Anterior cingulate cortex (tissue), 58 donors: ENCODE data around the gene GPR137C.
A peak's percentile ranks its signal among the peaks of the same experiment; 100 is the strongest.

ENCODE experiments used
- DNase-seq, 58 donors: peaks; one replicate each; lab custom pipeline; 2025; lab: John Stamatoyannopoulos, UW

GPR137C gene

DNA sequence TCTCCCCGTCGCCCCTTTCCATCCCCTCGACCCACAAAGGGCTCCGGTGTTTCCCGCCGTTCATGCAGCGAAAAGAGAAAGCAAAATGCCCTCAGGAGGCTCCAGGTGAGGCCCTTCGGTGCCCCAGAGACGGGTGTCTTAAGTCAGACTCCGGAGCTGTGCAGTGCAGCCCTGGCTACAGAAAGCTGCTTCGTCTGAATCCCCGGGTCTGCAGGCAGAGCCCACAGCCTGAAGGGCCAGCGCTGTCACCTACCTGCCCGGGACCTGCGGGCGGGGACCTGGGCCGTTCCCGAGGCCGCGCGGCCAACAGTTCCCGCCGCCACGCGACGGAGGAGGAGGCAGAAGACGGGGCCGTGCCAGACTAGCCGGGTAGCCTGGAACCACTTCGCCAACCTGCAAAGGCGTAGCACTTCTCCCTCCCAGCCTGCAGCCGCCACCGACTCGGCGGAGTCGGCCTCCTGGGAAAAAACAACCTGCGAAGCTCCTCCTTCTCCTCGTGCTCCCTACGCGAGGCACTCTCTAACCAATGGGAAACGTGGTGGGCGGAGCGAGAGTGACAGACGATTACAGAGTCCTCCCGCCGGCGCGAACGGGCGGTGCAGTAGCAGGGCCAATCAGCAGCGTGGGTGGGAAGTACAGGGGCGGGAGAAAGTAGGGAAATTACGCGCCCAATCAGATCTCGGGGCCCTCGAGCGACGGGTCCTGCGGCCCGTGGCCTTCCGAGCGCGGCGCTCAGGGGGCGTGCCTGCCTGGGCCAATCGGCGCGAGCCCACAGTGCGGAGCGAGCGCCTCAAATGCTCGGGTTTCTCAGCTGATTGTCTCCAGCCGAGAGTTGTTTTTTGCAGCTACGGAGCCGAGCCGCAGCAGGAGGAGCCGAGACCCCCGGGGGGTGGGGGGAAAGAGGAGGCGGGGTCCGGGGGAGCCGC is at the start of gene GPR137C, which contains the start of gene TXNDC16:
Gene GPR137C (plus strand): TSS at position 774 of the 926 bp plus-strand sequence. CDS start 312 bp downstream, outside the sequence.
Gene TXNDC16 (minus strand): TSS at position 443 of the 926 bp plus-strand sequence. CDS start 8,948 bp downstream, outside the sequence.
- peak; percentile 92 to 100 (median 100) for DNase-seq

GRCh38 chr14:52513249-52513648 is 39.4 kb upstream of the GPR137C start:
- DNase-seq = no peak

DNA sequence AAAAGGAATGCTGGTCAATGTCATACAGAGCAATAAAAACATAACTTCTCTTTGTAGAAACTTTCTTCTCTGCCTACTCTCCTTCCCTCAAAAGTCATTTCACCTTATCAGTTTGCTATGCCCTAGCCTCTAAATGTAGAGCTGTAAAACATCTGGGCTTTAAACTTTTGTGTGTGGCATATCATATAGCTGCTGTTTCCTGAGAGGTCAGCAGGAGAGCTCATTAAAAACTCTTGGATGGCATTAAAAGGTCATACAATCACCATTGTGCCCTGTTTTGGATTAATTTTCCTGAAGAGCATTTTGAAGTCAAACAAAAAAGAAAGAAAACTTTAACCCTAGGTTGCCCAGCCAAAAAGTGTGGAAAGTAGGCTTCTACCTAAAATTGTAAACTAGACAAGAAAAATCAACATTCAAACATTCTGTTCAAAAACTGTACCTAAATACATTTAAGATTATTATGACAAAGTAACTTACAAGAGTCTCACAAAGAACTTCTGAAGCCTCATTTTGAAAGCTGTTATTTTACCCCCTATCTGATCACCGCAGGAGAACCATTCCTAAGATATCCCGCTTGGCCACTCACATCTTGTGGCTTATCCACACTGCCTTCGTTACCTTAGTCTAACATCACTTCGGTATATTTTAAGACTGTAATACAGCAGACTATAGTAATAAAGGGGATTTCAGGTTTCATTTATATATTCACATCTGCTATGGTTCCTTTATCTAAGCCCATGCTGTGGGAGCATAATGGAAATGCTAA is 38.4 kb upstream of the GPR137C start:
- DNase-seq = no peak

GRCh38 chr14:52522033-52522432 is 30.6 kb upstream of the GPR137C start:
- no peak for DNase-seq

GRCh38 chr14:52522581-52523345 is 29.9 kb upstream of the GPR137C start:
- no peak for DNase-seq

GRCh38 chr14:52527052-52527451 is 25.6 kb upstream of the GPR137C start:
- DNase-seq = no peak

DNA sequence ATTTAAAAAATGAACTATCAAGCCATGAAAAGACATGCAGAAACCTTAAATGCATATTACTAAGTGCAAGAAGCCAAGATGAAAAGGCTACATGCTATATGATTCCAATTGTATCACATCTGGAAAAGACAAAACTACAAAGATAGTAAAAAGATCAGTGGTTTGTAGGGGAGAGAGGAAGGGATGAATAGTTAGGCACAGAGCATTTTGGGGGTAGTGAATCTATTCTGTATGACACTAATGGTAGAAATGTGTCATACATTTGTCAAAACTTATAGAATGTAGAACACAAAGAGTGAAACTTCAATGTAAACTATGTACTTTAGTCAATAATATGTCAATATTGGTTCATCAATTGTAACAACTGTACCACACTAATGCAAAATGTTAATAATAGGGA is 21.2 kb upstream of the GPR137C start:
- DNase-seq = no peak

DNA sequence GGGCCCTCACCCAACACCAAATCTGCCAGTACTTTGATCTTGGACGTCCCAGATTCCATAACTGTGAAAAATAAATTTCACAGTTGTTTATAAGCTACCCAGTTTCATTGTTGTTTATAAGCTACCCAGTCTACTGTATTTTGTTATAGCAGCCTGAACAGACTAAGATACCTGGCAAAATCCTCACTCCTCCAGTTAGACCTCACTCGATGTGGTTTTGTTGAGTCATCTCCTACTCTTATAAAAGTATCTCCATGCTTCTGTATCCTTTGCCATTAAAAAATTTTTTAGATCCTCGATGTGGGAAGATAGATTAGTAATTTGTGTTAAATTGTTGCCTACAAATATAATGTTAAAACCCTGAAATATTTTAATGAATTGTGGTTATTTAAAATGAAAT is 16.4 kb upstream of the GPR137C start:
- no peak for DNase-seq

DNA sequence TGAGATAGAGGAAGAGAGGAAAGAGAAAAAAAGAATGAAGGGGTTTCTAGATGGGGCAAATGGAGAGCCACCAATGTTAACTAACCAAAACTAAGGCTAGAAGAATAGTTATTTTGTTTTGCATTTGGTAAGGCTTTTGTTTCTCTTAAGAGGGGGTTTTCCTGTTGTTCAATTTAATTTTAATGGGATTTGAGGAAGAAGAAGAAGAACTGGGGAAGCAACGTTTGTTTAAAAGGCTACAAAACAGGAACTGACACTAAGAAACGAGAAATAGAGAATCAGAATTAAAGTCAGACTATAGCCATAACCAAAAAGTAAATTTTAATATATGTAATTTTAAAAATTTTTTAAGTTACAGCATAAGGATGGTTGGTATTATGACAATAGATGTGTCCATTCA is 14.0 kb upstream of the GPR137C start:
- no peak for DNase-seq

- no peak for DNase-seq
Observed at GRCh38 chr14:52545584-52546317, 6.9 kb upstream of the GPR137C start.

DNA sequence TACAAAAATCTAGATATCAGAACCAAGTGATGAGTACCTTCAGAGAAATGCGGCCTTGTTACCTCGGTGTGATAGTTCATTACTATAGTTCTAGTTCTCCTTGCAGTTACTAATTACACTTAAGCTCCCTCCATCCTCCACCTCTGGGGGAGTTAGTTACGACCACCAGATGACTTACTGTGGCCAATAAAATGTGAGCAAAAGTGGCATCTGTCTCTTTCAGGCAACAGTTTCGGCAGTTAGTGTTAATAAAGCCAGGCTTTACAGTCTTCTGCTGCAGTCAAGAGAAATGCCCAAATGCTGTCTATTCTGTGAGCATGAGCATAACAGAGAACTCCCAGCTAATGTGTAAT is 6.3 kb upstream of the GPR137C start:
- DNase-seq = no peak

DNA sequence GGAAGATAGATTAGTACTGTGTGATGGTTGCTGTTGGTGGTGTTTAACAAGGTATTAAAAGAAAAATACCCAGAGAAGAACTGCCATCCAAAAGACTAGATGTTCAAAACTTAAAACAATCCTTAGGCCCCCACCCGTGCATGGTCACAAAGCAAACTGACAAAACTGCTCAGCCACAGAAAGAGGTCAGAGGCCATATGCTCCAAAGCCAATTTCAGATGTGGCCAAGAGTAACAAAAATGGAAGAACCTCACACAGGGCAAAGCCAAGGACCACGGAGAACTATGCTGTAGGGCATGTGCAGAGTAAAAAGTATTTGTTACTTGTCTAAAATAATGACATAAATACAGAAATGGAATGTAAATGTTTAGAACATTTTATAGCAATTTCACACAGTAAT is 5.6 kb upstream of the GPR137C start:
- no peak for DNase-seq

- DNase-seq = no peak
Observed at GRCh38 chr14:52547526-52547925, 5.1 kb upstream of the GPR137C start.

DNA sequence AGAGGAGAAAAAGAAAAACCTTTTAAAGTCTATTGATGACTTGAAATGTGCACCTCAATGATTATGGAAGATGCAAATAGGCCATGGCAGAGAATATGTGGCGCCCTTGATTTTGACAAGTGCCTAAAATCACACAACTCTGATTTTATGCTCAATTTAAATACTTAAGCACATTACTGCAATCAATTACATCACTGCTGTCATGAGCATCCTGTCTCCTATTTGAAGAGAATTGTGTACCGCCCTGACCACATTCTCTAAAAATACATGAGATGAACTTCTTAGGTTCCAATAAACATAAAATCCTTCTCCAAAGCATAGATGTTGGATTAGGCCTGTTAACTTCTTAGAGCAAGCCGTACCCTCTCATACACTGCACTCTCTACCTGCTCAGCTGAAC is 2.0 kb upstream of the GPR137C start:
- no peak for DNase-seq

DNA sequence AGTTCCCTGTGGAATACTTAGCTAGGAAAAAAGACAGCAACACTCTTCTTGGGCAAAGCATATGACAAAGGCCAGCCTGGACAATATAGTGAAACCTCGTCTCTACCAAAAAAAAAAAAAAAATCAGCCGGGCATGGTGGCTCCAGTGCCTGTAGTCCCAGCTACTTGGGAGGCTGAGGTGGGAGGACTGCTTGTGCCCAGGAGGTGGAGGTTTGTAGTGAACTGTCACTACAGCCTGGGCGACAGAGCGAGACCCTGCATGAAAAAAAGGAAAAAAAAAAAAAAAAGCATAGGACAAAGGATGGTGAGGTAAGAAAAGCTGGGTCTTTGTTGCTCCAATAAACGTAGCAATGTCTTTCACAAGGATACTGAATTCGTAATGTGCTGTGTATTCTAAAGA is 1.4 kb upstream of the GPR137C start:
- peak in 1 of 58 donors; percentile 1 for DNase-seq

- peak in 20 of 58 donors; percentile 0 to 50 (median 15) for DNase-seq
Observed at GRCh38 chr14:52551696-52552062, 957 bp upstream of the GPR137C start.

DNA sequence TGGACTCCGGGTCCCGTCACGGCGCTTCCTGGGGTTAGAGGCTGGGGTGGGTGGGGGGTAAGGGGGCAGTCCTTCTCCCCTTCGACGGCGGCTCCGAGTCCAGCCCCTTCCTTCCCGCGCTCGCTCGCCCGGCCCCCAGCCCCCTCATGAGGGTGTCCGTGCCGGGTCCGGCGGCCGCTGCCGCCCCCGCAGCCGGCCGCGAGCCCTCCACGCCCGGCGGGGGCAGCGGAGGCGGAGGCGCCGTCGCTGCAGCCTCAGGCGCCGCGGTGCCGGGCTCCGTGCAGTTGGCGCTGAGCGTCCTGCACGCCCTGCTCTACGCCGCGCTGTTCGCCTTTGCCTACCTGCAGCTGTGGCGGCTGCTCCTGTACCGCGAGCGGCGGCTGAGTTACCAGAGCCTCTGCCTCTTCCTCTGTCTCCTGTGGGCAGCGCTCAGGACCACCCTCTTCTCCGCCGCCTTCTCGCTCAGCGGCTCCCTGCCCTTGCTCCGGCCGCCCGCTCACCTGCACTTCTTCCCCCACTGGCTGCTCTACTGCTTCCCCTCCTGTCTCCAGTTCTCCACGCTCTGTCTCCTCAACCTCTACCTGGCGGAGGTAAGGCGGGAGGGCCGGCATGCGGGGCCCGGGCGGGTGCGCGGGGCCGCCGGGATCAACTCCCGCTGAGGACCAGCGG is 500 bp downstream of the GPR137C start:
- peak in 28 of 58 donors; percentile 2 to 48 (median 24) for DNase-seq

DNA sequence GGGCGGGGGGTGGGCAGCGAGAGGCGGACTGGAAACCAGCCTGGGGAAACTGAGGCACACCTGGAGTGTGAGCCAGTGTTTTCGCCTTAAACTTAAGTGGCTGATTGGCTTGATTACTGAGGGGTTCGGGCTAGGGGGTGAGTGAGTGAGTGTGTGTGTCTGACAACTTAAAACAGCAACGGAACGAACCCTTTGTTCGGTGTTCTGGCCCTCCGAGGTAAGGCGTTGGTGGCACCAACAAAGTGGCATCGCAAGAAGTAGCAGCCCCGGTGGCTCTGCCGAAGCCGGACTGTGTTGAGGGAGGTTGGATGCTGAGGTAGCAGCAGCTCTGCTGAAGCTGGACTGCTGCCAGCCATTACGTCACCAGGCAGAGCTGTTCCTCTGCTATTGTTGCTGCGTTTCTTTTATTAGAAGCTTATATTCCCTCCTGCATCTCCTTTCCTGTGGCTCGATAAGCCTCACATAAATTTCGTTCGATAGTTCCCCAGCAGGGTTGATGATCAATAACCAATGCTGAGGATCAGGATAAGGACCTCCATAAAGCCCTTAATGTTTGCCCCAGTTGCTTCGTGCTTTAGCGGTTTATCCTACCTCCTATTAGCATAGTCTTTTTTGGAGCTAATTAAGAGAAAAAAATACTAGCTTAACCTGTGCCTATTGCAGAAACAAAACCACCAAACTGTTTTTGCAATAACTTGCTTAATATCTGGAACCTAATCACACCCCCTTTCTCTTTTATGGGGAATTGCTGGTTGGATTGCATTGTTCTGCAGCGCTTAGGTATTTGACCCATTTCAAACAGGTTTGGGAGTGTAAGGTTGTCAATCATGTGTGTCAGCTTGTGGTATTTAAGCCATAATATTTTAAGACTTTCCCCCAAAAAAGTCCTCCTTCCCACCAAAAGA is 1.3 kb downstream of the GPR137C start:
- peak in 57 of 58 donors; percentile 1 to 87 (median 66) for DNase-seq
